ENCODE results near the gene GRIN2A.

- TF ChIP-seq POLR2AphosphoS5 (IDR thresholded peaks at IDR 0.05; ENCODE audit: low read depth, low read length) (no peak), POLR2A (IDR thresholded peaks at IDR 0.05; ENCODE audit: low read depth, low read length) (no peak)
Observed at GRCh38 chr16:10226987-10227306, 44.7 kb upstream of the GRIN2A start.
